ENCODE results near the gene TOMM5. TPM values are rescaled to one million over a fixed set of nuclear protein-coding genes. Genes with fewer than 3 reads are reported as not detected.

TOMM5 gene
- total RNA-seq, 1 donor, result 72.4 TPM

DNA sequence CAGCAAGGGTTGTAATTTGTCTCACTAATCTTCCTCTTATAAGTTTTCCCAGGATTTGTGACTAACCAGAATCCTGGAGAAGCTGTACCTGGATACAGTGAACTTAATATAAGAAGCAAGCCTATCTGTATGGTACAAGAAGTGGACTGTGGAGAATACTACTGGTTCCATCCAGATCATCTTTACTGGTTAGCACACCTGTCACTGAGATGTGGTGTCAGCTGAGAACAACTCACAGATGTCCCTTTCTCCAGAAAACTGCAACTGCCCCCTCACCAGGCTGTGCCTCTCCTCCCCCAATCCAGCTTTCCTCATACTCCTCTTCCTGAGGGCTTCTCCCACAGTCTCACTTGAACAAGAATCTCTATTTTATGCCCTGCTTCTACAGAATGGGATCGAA, 21.1 kb downstream of the TOMM5 start:
- no peak for DNase-seq (ENCODE audit: insufficient read length, low spot score, missing footprints)
- TF ChIP-seq, protein P1, sequence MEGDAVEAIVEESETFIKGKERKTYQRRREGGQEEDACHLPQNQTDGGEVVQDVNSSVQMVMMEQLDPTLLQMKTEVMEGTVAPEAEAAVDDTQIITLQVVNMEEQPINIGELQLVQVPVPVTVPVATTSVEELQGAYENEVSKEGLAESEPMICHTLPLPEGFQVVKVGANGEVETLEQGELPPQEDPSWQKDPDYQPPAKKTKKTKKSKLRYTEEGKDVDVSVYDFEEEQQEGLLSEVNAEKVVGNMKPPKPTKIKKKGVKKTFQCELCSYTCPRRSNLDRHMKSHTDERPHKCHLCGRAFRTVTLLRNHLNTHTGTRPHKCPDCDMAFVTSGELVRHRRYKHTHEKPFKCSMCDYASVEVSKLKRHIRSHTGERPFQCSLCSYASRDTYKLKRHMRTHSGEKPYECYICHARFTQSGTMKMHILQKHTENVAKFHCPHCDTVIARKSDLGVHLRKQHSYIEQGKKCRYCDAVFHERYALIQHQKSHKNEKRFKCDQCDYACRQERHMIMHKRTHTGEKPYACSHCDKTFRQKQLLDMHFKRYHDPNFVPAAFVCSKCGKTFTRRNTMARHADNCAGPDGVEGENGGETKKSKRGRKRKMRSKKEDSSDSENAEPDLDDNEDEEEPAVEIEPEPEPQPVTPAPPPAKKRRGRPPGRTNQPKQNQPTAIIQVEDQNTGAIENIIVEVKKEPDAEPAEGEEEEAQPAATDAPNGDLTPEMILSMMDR (IDR thresholded peaks at IDR 0.05; ENCODE audit: extremely low read depth, low read depth, low read length), result no peak
- Histone ChIP-seq H3K4me2 (ENCODE audit: insufficient read depth, low read length) (no peak overlapping the region), H3K36me3 (ENCODE audit: insufficient read depth, low read length) (no peaks in the 10 kb centered on the region), H3K27me3 (ENCODE audit: insufficient read depth, low read length) (no peaks in the 10 kb centered on the region), H3K9me3 (ENCODE audit: low read depth, low read length) (no peaks in the 10 kb centered on the region), H3K4me3 (ENCODE audit: insufficient read depth, low read length) (no peak overlapping the region), H3K27ac (ENCODE audit: low read depth, low read length) (no peak overlapping the region), H2AFZ (ENCODE audit: low read length) (no peak overlapping the region), H4K20me1 (ENCODE audit: insufficient read depth, low read length) (peaks cover 22% of the 10 kb centered on the region), H3K79me2 (ENCODE audit: insufficient read depth, low read length) (peaks cover 56% of the 10 kb centered on the region), H3K4me1 (ENCODE audit: insufficient read depth, low read length) (peaks cover 20% of the 10 kb centered on the region)

DNA sequence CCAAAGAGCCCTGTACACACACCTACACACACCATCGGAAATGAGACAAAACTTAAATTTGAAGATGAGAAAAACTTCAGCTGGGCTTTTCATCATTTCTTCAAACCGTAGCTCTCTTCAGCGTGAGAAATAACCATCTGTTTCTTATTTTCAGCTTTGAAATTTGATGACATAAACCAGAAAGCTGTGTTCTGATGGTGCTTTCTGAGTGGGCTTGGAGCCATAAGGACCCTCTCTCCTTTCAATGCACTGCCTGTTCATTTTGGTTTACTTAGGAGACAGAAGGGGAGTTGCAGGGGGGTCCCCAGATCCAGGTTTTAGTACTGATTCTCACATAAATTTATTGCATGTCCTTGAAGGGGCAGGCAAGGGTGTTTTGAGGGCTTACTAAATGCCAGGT, 25.7 kb downstream of the TOMM5 start:
- no peak overlapping the region for H2AFZ ChIP-seq (ENCODE audit: low read length)
- peaks cover 37% of the 10 kb centered on the region for H3K79me2 ChIP-seq (ENCODE audit: insufficient read depth, low read length)
- no peaks in the 10 kb centered on the region for H3K27me3 ChIP-seq (ENCODE audit: insufficient read depth, low read length)
- H3K4me3 ChIP-seq (ENCODE audit: insufficient read depth, low read length), result no peak overlapping the region
- DNase-seq (ENCODE audit: insufficient read length, low spot score, missing footprints), result no peak
- H3K9me3 ChIP-seq (ENCODE audit: low read depth, low read length), result no peaks in the 10 kb centered on the region
- TF ChIP-seq, protein P1 (IDR thresholded peaks at IDR 0.05; ENCODE audit: extremely low read depth, low read depth, low read length), result no peak
- no peak overlapping the region for H3K4me2 ChIP-seq (ENCODE audit: insufficient read depth, low read length)
- H3K27ac ChIP-seq (ENCODE audit: low read depth, low read length), result no peak overlapping the region
- no peaks in the 10 kb centered on the region for H3K4me1 ChIP-seq (ENCODE audit: insufficient read depth, low read length)
- no peaks in the 10 kb centered on the region for H3K36me3 ChIP-seq (ENCODE audit: insufficient read depth, low read length)
- peaks cover 24% of the 10 kb centered on the region for H4K20me1 ChIP-seq (ENCODE audit: insufficient read depth, low read length)

DNA sequence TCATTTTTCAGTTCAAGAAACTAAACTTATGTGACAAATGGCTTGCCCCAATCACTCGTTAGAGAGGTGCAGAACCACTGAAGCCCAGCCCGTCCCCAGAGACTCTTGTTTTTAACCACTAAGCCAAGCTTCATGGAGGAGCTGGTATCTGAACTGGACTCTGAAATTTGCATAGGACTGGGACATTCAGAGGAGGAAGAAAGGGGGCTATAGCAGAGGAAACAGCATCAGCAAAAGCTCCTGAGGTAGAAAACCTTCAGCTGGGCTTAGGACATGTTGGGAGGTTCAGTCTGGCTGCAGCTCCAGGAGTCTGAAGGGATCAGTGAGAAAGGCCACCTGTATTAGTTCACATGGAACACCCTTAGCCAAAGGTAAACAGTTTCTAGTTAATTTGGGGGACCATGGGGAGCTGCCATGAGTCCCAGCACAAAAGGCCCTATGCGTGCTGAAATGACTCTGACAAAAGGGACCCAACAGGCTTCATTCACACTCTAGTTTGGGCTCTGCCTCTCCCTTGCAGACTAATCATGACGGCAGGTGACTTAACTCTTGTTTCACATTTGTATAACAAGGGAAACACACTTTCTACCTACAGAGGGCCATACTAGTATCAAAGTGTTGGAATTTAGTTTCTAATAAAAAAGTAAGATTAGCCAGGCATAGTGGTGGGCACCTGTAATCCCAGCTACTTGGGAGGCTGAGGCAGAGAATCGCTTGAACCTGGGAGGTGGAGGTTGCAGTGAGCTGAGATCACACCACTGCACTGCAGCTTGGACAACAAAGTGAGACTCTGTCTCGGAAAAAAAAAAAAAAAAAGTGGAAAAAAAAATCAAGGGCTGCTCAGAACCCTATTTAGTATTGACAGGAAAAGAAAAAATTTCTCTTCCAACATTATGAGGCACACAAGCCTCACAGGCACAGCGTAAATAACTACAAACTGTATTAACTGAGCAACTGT, 26.5 kb downstream of the TOMM5 start:
- Histone ChIP-seq H3K36me3 (ENCODE audit: insufficient read depth, low read length) (no peaks in the 10 kb centered on the region), H3K27ac (ENCODE audit: low read depth, low read length) (no peak overlapping the region), H3K9me3 (ENCODE audit: low read depth, low read length) (no peaks in the 10 kb centered on the region), H3K4me2 (ENCODE audit: insufficient read depth, low read length) (no peak overlapping the region), H3K4me1 (ENCODE audit: insufficient read depth, low read length) (no peaks in the 10 kb centered on the region), H2AFZ (ENCODE audit: low read length) (no peak overlapping the region), H3K4me3 (ENCODE audit: insufficient read depth, low read length) (no peak overlapping the region), H3K79me2 (ENCODE audit: insufficient read depth, low read length) (peaks cover 31% of the 10 kb centered on the region), H4K20me1 (ENCODE audit: insufficient read depth, low read length) (peaks cover 20% of the 10 kb centered on the region), H3K27me3 (ENCODE audit: insufficient read depth, low read length) (no peaks in the 10 kb centered on the region)
- DNase-seq (ENCODE audit: insufficient read length, low spot score, missing footprints), result no peak
- TF ChIP-seq, protein P1 (IDR thresholded peaks at IDR 0.05; ENCODE audit: extremely low read depth, low read depth, low read length), result no peak

DNA sequence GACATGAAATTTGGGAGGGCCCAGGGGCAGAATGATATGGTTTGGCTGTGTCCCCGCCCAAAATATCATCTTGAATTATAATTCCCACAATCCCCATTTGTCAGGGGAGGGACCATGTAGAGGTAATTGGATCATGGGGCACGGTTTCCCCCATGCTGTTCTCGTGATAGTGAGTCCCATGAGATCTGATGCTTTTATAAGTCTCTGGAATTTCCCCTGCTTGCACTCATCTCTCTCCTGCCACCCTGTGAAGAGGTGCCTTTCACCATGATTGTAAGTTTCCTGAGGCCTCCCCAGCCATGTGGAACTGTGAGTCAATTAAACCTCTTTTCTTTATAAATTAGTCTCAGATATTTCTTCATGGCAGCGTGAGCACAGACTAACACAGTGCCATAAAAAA, 27.5 kb downstream of the TOMM5 start:
- H3K4me1 ChIP-seq (ENCODE audit: insufficient read depth, low read length), result no peaks in the 10 kb centered on the region
- H3K79me2 ChIP-seq (ENCODE audit: insufficient read depth, low read length), result peaks cover 26% of the 10 kb centered on the region
- no peak overlapping the region for H3K4me2 ChIP-seq (ENCODE audit: insufficient read depth, low read length)
- no peak overlapping the region for H2AFZ ChIP-seq (ENCODE audit: low read length)
- no peaks in the 10 kb centered on the region for H3K36me3 ChIP-seq (ENCODE audit: insufficient read depth, low read length)
- H3K27ac ChIP-seq (ENCODE audit: low read depth, low read length), result no peak overlapping the region
- DNase-seq (ENCODE audit: insufficient read length, low spot score, missing footprints), result no peak
- TF ChIP-seq, protein P1 (IDR thresholded peaks at IDR 0.05; ENCODE audit: extremely low read depth, low read depth, low read length), result no peak
- H3K9me3 ChIP-seq (ENCODE audit: low read depth, low read length), result no peaks in the 10 kb centered on the region
- H4K20me1 ChIP-seq (ENCODE audit: insufficient read depth, low read length), result peaks cover 19% of the 10 kb centered on the region
- H3K4me3 ChIP-seq (ENCODE audit: insufficient read depth, low read length), result no peak overlapping the region
- no peaks in the 10 kb centered on the region for H3K27me3 ChIP-seq (ENCODE audit: insufficient read depth, low read length)
